ENCODE measurements around the gene CCDC197. TPM values are rescaled to one million over a fixed set of nuclear protein-coding genes. Genes with fewer than 3 reads are reported as not detected.

CCDC197 gene
- total and polyA plus RNA-seq, 7 experiments from 2014 or later: not detected

DNA sequence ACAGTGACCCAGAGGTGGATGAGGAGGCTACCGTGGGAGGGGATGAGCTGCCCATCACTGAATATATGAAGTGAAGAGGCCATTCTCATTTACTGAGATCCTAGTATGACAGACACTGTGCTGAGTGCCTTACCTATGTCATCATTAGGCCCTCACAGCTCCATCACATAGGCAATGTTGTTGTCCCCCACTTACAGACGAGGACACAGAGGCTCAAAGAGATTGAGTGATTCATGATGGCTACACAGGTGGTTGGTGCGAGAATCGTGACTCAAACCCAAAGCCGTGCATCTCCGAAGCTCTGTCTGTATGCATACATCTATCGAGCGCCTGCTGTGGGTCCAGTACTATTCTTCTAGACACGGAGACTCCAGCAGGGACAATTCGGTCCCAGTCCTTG, 5.9 kb upstream of the CCDC197 start:
- H3K27ac ChIP-seq (ENCODE audit: low read depth, low read length): no peak overlapping the region

DNA sequence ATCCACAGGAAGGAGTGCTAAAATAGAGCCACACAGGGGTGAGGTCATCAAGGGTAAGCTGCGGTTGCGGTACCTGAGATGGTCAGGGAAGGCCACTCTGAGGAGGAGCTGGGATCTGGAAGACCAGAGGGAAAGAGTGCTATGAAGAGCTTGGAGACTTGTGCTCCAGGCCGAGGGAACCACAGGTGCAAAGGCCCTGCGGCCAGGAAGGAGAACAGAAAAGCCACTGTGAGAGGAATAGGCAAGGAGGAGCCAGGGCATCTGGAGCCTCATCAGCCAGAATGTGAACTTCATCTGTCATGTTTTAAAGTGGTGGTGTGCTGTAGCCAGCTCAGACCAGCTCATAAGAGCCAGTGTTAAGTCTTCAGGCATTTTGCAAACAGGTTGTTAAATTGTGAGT, 5.5 kb upstream of the CCDC197 start:
- Histone ChIP-seq H3K27ac (ENCODE audit: low read depth, low read length) (no peak overlapping the region), H3K36me3 (ENCODE audit: control insufficient read depth in 2 of 3, insufficient read depth in 3 of 3, low read length in 3 of 3) (no peaks in the 10 kb centered on the region), H3K9me3 (ENCODE audit: control insufficient read depth in 2 of 3, low read length in 3 of 3) (no peaks in the 10 kb centered on the region), H3K27me3 (ENCODE audit: control insufficient read depth in 2 of 2, insufficient read depth in 2 of 2, low read length in 2 of 2) (no peaks in the 10 kb centered on the region), H3K4me3 (ENCODE audit: low read length) (no peak overlapping the region), H3K4me1 (ENCODE audit: control insufficient read depth in 2 of 2, insufficient read depth in 2 of 2, low read length in 2 of 2) (no peaks in the 10 kb centered on the region)
- Mint-ChIP-seq H3K9me3 (peaks cover 0 to 2% (median 0%) of the 10 kb centered on the region in 11 donors), H3K4me1 (peaks cover 0 to 31% (median 2%) of the 10 kb centered on the region in 7 donors), H3K27me3 (no peaks in the 10 kb centered on the region), H3K4me3 (no peak overlapping the region), H3K27ac (no peak overlapping the region), H3K36me3 (peaks cover 0 to 4% (median 0%) of the 10 kb centered on the region in 5 donors)
- ChIA-PET POLR2A (interaction anchor here (0.5 to 1.3 kb wide), 2 partner anchors 10 to 137 kb away, joined by 3 read pairs; no protein-coding TSS in a partner anchor), CTCF (interaction anchor here (0.8 to 3.9 kb wide), 4 partner anchors 9 to 52 kb away, joined by 3 to 11 read pairs (median 6); no protein-coding TSS in a partner anchor)
- intact Hi-C loops (cut with micrococcal nuclease): loop anchor here in 1 of 2 donors (2.0 kb wide), 1 partner anchor 13 kb away; no protein-coding TSS in a partner anchor
- no peak for ATAC-seq
- no peak for DNase-seq

More for the DNA sequence above, 5.9 kb upstream of the CCDC197 start:
- no peaks in the 10 kb centered on the region for H3K27me3 ChIP-seq (ENCODE audit: control insufficient read depth in 2 of 2, insufficient read depth in 2 of 2, low read length in 2 of 2)
- no peaks in the 10 kb centered on the region for H3K4me1 ChIP-seq (ENCODE audit: control insufficient read depth in 2 of 2, insufficient read depth in 2 of 2, low read length in 2 of 2)
- H3K4me3 ChIP-seq (ENCODE audit: low read length): no peak overlapping the region
- Mint-ChIP-seq H3K27me3 (no peaks in the 10 kb centered on the region), H3K4me1 (peaks cover 0 to 33% (median 2%) of the 10 kb centered on the region in 7 donors), H3K36me3 (peaks cover 0 to 4% (median 0%) of the 10 kb centered on the region in 5 donors), H3K9me3 (peaks cover 0 to 2% (median 0%) of the 10 kb centered on the region in 11 donors), H3K27ac (no peak overlapping the region), H3K4me3 (no peak overlapping the region)
- DNase-seq (no peak), ATAC-seq (no peak)
- H3K36me3 ChIP-seq (ENCODE audit: control insufficient read depth in 2 of 3, insufficient read depth in 3 of 3, low read length in 3 of 3): no peaks in the 10 kb centered on the region
- CTCF ChIA-PET: interaction anchor here (0.8 to 3.9 kb wide), 5 partner anchors 10 to 52 kb away, joined by 3 to 11 read pairs (median 3); no protein-coding TSS in a partner anchor
- POLR2A ChIA-PET: interaction anchor here (0.5 to 1.1 kb wide), 2 partner anchors 13 to 138 kb away, joined by 3 to 4 read pairs; no protein-coding TSS in a partner anchor
- H3K9me3 ChIP-seq (ENCODE audit: control insufficient read depth in 2 of 3, low read length in 3 of 3): no peaks in the 10 kb centered on the region
- intact Hi-C loops (cut with micrococcal nuclease): no loop called here

- Mint-ChIP-seq H3K9me3 (peaks cover 0 to 2% (median 0%) of the 10 kb centered on the region in 11 donors), H3K27ac (no peak overlapping the region), H3K4me1 (peaks cover 0 to 45% (median 2%) of the 10 kb centered on the region in 7 donors), H3K4me3 (no peak overlapping the region), H3K36me3 (peaks cover 0 to 4% (median 0%) of the 10 kb centered on the region in 5 donors), H3K27me3 (no peaks in the 10 kb centered on the region)
- ChIA-PET POLR2A (interaction anchor here (0.6 to 0.7 kb wide), 2 partner anchors 15 to 152 kb away, joined by 3 read pairs; no protein-coding TSS in a partner anchor), CTCF (interaction anchor here (0.7 to 3.9 kb wide), 2 partner anchors 54 to 62 kb away, joined by 3 to 11 read pairs; no protein-coding TSS in a partner anchor)
- H3K4me1 ChIP-seq (ENCODE audit: control insufficient read depth in 2 of 2, insufficient read depth in 2 of 2, low read length in 2 of 2): no peaks in the 10 kb centered on the region
- H3K9me3 ChIP-seq (ENCODE audit: control insufficient read depth in 2 of 3, low read length in 3 of 3): no peaks in the 10 kb centered on the region
- ATAC-seq: no peak
- DNase-seq: no peak
- no peak overlapping the region for H3K4me3 ChIP-seq (ENCODE audit: low read length)
- no peak overlapping the region for H3K27ac ChIP-seq (ENCODE audit: low read depth, low read length)
- H3K27me3 ChIP-seq (ENCODE audit: control insufficient read depth in 2 of 2, insufficient read depth in 2 of 2, low read length in 2 of 2): no peaks in the 10 kb centered on the region
- no peaks in the 10 kb centered on the region for H3K36me3 ChIP-seq (ENCODE audit: control insufficient read depth in 2 of 3, insufficient read depth in 3 of 3, low read length in 3 of 3)
- intact Hi-C loops (cut with micrococcal nuclease): loop anchor here in 1 of 2 donors (2.0 kb wide), 1 partner anchor 15 kb away; no protein-coding TSS in a partner anchor
These were observed 3.7 kb upstream of the CCDC197 start for GRCh38 chr14:93993382-93993781.

GRCh38 chr14:93994919-93995682, 2.0 kb upstream of the CCDC197 start:
- intact Hi-C loops (cut with micrococcal nuclease): no loop called here

DNA sequence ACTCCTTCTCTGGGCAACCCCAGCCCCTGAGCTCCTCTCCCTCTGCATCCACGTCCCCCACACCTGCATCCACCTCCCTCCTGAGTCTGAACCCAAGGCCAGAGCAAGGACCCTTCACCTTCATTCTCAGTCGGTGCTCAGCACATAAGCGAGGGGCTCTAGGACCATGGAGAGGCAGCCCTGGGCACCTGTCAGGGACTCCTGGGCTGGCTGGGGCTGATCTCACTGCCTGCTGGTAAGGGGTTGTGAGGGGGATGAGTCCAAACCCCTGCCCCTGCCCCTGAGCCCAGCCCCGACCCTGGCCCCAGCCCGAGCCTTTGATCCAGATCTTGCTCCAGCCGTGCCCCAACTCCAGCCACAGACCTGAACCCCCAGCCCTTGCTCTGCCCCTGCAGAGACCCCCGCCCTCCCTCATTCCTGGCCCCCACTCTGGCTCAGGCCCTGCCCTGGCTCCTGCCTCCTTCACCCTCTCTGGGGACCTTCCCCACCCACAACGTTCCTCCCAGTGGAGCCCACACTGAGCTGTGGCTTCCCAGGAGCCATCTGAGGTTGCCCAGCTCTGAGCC, 888 bp upstream of the CCDC197 start:
- peaks cover 0 to 2% (median 0%) of the 10 kb centered on the region in 11 donors for H3K9me3 Mint-ChIP-seq
- no peaks in the 10 kb centered on the region for H3K36me3 ChIP-seq (ENCODE audit: control insufficient read depth in 2 of 3, insufficient read depth in 3 of 3, low read length in 3 of 3)

More at GRCh38 chr14:93994919-93995682, 2.0 kb upstream of the CCDC197 start:
- Mint-ChIP-seq H3K4me1 (peaks cover 0 to 48% (median 1%) of the 10 kb centered on the region in 7 donors), H3K36me3 (peaks cover 0 to under 1% (median 0%) of the 10 kb centered on the region in 5 donors), H3K27me3 (no peaks in the 10 kb centered on the region), H3K27ac (no peak overlapping the region), H3K4me3 (no peak overlapping the region), H3K9me3 (peaks cover 0 to 2% (median 0%) of the 10 kb centered on the region in 11 donors)
- no peaks in the 10 kb centered on the region for H3K4me1 ChIP-seq (ENCODE audit: control insufficient read depth in 2 of 2, insufficient read depth in 2 of 2, low read length in 2 of 2)
- no peak overlapping the region for H3K4me3 ChIP-seq (ENCODE audit: low read length)
- H3K9me3 ChIP-seq (ENCODE audit: control insufficient read depth in 2 of 3, low read length in 3 of 3): no peaks in the 10 kb centered on the region
- no peaks in the 10 kb centered on the region for H3K36me3 ChIP-seq (ENCODE audit: control insufficient read depth in 2 of 3, insufficient read depth in 3 of 3, low read length in 3 of 3)
- H3K27ac ChIP-seq (ENCODE audit: low read depth, low read length): no peak overlapping the region
- no peak for ATAC-seq
- no peaks in the 10 kb centered on the region for H3K27me3 ChIP-seq (ENCODE audit: control insufficient read depth in 2 of 2, insufficient read depth in 2 of 2, low read length in 2 of 2)
- CTCF ChIA-PET: interaction anchor here (1.9 kb wide), 1 partner anchor 56 kb away, joined by 5 read pairs; no protein-coding TSS in a partner anchor
- no peak for DNase-seq
- POLR2A ChIA-PET: no interaction called here

More for the DNA sequence above, 888 bp upstream of the CCDC197 start:
- H3K4me1 Mint-ChIP-seq: peaks cover 0 to 50% (median 0%) of the 10 kb centered on the region in 7 donors
- ATAC-seq (no peak), DNase-seq (no peak)
- Histone ChIP-seq H3K4me3 (ENCODE audit: low read length) (no peak overlapping the region), H3K9me3 (ENCODE audit: control insufficient read depth in 2 of 3, low read length in 3 of 3) (no peaks in the 10 kb centered on the region), H3K27me3 (ENCODE audit: control insufficient read depth in 2 of 2, insufficient read depth in 2 of 2, low read length in 2 of 2) (no peaks in the 10 kb centered on the region), H3K27ac (ENCODE audit: low read depth, low read length) (no peak overlapping the region), H3K4me1 (ENCODE audit: control insufficient read depth in 2 of 2, insufficient read depth in 2 of 2, low read length in 2 of 2) (no peaks in the 10 kb centered on the region)
- H3K36me3 Mint-ChIP-seq: no peaks in the 10 kb centered on the region
- no peaks in the 10 kb centered on the region for H3K27me3 Mint-ChIP-seq
- no peak overlapping the region for H3K4me3 Mint-ChIP-seq
- CTCF ChIA-PET: interaction anchor here (1.9 to 9.9 kb wide), 2 partner anchors 57 kb away, joined by 5 to 139 read pairs; no protein-coding TSS in a partner anchor
- H3K27ac Mint-ChIP-seq: no peak overlapping the region
- POLR2A ChIA-PET: no interaction called here
- intact Hi-C loops (cut with micrococcal nuclease): no loop called here
